Fibroblast of lung (primary cell): ENCODE measurements around the gene TRAK1.

Experiments
- EZH2 ChIP-seq: IDR thresholded peaks from 2 replicates; pipeline ENCODE4 v1.5.1; 2012; ENCODE audit warnings: low read length, control low read depth, mild to moderate bottlenecking; ENCODE audit errors: missing control alignments
- TF ChIP-seq, protein P1 (sequence below), 2 donors: IDR thresholded peaks in 1 of 2; conservative IDR thresholded peaks in 1 of 2; 1 replicate in 1 of 2; 2 replicates in 1 of 2; pipeline ENCODE4 v1.5.1; 2011 to 2012; ENCODE audit warnings: low read length in 2 of 2, control low read depth in 1 of 2, inconsistent platforms in 1 of 2, low read depth in 1 of 2, mild to moderate bottlenecking in 1 of 2

DNA sequence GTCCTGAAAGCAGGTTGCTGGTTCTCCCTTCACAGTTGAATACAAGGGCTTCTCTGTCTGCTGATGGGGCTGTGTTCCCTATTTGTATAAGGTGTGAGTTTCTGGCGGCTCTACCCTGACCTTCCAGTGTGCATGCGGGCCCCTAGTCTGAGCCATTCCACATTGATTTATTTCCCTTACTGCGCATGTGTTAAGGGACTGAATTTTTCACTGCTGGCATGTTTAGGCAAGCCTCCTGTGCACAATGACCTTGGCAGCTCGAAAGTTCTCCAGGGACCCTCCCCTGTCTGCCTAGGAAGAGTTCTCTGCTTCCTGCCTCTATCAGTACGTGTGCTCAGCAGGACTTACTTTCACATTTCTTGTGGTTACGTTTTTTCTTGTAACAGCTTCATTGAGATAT is 11.4 kb downstream of the TRAK1 start:
- TF ChIP-seq EZH2 = no peak
- TF ChIP-seq, protein P1, sequence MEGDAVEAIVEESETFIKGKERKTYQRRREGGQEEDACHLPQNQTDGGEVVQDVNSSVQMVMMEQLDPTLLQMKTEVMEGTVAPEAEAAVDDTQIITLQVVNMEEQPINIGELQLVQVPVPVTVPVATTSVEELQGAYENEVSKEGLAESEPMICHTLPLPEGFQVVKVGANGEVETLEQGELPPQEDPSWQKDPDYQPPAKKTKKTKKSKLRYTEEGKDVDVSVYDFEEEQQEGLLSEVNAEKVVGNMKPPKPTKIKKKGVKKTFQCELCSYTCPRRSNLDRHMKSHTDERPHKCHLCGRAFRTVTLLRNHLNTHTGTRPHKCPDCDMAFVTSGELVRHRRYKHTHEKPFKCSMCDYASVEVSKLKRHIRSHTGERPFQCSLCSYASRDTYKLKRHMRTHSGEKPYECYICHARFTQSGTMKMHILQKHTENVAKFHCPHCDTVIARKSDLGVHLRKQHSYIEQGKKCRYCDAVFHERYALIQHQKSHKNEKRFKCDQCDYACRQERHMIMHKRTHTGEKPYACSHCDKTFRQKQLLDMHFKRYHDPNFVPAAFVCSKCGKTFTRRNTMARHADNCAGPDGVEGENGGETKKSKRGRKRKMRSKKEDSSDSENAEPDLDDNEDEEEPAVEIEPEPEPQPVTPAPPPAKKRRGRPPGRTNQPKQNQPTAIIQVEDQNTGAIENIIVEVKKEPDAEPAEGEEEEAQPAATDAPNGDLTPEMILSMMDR (conservative IDR thresholded peaks at IDR 0.05 in 1 of 2, IDR thresholded peaks at IDR 0.05 in 1 of 2; ENCODE audit: low read depth in 1 of 2, low read length in 2 of 2) = no peak
